Muscle of back (tissue), 11 donors: Measurements from ENCODE around the gene RFT1. TPM values are rescaled to one million over a fixed set of nuclear protein-coding genes. Genes with fewer than 3 reads are reported as not detected.

ENCODE experiments used
- DNase-seq, 3 donors: peaks; one replicate each; pipeline versions ENCODE4 v3.0.0 to v3.0.0-alpha.2; 2013
- polyA plus RNA-seq, 10 donors: library from polyadenylated mRNA; unstranded; fragments of 120-200 nt; gene quantifications; one replicate each; pipeline ENCODE4 v1.2.1, GENCODE V29; 2013; ENCODE audit not compliant: insufficient read length in 10 of 10

The RFT1 gene
- polyA plus RNA-seq, 10 donors = 9.5 to 15.7 (median 12.3) TPM

GRCh38 chr3:53150247-53151085 lies 20.2 kb upstream of the RFT1 start:
- DNase-seq = no peak

DNA sequence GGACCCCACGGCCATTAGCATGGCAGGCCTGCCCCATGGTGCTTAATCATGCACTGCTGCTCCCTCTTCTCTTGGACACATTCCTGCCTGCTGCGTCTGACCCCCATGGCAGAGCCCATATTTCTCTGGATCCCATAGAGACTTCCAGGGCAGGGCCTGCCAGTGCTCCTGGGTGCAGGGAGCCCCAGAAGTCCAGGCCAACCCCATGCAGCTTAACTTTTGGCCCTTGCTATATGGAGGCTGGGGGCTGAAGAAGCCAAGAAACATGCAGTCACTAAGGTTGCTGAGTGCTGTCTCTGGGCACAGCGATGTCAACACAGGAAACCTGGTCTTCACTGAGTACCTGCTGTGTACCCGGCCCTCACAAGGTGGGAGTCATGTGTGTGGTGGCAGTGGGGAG lies 19.5 kb upstream of the RFT1 start:
- DNase-seq = no peak

GRCh38 chr3:53149006-53149690 lies 18.9 kb upstream of the RFT1 start:
- no peak for DNase-seq

DNA sequence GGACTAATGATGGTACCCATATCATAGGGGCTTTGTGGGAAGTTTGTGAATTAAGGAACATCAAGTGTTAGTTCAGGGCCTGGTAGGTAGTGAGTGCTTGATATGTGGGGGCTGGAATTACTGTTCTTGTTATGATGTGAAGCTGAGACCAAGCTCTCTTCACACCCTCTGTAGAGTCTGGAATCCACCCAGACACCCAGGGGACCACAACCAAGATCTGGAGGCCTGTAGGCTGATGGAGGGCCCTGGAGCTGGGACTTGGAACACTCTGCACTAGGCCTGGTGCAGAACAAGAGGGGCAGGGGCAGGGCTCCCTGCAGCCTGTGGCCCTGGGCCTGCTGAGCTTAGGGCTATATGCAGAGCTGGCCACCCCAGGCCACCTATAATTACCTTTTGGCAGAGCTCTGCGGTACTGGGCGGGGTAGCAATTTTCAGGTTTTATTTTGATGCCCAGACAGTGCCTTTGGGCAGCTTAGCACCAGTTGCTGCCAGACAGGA lies 17.7 kb upstream of the RFT1 start:
- DNase-seq = no peak

- no peak for DNase-seq
These were observed 17.1 kb upstream of the RFT1 start for GRCh38 chr3:53147151-53147902.

GRCh38 chr3:53146319-53146891 lies 16.2 kb upstream of the RFT1 start:
- no peak for DNase-seq

DNA sequence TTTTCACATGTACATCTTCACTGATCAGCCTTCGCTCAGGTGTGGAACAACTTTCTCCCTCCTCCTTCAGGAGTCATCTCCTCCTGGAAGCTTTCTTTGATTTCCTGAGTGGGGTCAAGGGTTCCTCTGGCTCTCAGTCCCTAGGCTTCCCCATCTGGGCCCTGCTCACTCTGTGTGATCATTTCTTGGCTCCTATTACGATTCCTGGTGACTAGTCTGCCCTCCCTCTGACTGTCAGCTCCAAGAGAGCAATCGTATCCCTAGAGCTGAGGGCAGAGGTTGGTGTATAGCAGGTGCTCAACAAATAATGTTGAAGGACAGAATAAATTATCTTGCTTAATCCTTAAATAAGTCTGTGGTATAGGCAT lies 15.5 kb upstream of the RFT1 start:
- no peak for DNase-seq

DNA sequence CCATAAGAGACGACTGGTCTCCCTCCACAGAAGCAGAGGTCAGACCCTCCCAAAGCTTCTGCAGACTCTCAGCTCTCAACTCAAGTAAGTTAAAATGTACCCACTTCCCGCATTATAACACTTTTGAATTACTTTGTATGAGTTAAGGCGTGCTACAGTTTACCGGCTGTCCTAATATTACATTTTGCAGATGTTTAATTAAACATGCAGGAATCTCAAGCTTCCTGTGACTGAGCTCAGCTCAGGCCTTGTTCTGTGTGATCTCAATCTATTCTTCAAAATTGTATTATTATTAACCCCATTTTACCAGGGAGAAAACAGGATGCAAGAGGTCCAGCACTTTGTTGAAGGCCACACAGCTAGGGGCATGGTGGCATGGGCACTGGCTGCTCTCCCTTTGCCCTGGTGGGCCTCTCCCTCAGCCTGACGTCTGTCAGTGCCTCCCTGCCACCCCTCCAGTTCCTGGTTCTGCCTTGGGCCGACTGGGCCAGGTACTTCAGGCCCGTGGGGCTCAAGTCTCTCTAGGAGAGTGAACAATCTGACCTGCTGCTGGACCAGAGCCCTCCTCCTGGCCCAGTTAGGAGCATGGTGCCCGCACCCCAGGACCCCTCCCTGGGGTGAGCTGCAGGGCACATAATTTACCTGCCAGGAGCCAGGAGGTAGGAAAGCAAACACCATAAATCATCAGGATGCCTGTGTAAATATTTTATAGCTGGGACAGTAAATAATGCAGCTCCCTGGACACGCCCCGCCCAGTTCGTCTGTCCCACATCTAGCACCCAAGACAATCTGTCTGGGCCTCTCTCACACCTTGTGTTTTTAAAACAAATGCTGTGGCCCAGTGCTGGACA lies 14.9 kb upstream of the RFT1 start:
- DNase-seq = no peak

DNA sequence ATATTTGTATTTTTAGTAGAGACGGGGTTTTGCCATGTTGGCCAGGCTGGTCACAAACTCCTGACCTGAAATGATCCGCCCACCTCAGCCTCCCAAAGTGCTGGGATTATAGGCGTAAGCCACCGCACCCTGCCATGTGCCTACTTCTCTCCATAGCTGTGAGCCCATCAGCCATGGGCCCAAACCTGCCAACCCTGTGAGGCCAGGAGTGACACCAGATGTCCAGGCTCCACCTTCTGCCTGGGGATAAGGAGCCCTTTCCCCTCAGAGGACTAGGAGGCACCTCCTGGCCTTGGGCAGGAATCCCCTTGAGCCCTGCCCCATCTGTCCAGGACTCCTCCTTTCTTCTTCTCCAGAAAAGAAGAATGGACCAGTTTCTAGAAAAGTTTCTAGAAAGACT lies 14.2 kb upstream of the RFT1 start:
- DNase-seq = no peak

DNA sequence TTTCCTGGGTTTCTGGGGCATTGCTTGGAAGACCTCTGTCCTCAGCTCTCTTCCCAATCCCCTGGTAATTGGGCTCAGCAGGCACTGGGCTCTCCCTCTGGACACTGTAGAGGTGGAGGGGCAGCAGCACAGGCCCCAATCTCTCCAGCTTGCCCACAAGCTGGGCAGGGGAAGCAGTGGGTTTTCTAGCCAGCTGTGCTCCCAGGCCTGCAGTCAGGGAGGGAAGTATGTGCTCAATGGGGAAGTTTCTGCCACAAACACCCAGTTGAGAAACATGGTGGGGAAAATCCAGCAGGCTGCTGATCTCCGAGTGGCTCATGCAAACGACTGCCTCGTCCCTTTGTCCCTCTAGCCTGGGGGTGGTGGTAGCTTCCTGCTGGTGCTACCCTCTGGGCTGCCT lies 12.8 kb upstream of the RFT1 start:
- no peak for DNase-seq

GRCh38 chr3:53140847-53141845 lies 10.9 kb upstream of the RFT1 start:
- DNase-seq = peak in 1 of 3 donors; percentile 30

DNA sequence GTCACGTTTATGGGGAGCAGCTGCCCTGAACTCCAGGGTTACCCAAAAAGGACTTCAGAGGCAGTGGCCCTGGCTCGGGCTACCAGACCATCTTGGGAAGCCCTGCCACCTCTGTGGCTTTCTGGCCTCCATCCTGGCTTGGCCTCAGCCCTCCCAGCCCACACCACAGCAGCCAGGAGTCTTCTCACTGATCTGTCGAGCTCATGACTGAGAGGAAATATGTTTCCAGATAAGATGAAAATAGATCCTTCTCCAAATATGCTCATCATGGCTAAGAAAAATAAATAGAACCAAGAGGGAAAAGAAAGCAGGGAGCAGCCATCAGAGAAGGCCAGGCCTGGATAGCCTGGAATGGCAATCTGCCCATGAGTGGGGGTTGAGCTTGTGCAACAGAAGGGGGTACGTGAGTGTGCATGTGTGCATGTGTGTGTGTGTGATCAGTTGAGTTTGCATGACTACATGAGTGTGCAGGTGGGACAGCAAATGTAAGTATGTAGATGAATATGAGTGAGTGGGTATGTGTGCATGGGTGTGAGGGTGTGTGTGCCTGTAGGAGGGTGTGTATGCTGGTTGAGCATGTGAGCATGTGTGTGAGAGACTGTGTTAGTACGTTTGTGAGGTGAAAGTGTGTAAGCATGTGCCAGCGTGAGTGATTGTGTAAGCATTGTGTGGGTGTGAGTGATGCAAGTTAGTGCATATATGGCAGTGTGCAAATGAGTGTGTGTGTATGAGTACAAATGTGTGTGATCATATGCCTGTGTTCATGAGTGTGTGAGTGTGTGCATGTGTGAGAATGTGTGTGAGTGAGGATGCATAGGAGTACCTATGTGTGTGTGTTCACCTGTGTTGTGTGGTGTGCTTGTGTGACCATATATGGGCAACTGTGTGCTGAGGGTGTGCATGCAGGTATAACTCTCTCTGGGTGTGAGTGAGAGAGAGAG lies 9.9 kb upstream of the RFT1 start:
- no peak for DNase-seq

GRCh38 chr3:53137835-53138446 lies 7.7 kb upstream of the RFT1 start:
- DNase-seq = no peak

DNA sequence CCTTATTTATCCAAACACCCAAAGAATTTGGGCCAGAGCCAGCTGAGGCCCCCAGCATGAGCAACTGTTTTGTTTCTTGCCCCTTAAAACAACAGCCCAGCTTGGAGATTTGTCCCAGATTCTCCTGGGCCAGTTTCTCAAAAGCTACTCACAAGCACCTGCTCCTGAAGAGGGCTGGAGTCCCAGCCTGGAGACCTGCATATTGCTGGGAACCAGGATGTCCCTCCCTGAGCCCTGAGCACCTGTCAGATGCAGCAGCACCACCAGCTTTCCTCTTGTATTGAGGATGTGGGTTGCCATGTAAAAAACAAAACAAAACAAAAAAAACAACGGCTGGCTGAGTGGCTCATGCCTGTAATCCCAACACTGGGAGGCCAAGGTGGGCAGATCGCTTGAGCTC lies 7.0 kb upstream of the RFT1 start:
- no peak for DNase-seq

GRCh38 chr3:53134631-53135232 lies 4.5 kb upstream of the RFT1 start:
- peak in 2 of 3 donors; percentile 24 to 47 for DNase-seq

- DNase-seq = no peak
These were observed 2.1 kb upstream of the RFT1 start for GRCh38 chr3:53132347-53132746.

- no peak for DNase-seq
These were observed 861 bp upstream of the RFT1 start for GRCh38 chr3:53131096-53131495.

- DNase-seq = no peak
These were observed 891 bp downstream of the RFT1 start for GRCh38 chr3:53129344-53129743.
